HFF-Myc (cell line): ENCODE data around the gene NEK6.

Source experiments
- DNase-seq: peaks from one replicate; pipeline ENCODE4 v3.0.0-alpha.2; 2011; ENCODE audit warnings: low read depth; ENCODE audit errors: extremely low read depth
- H3K4me3 ChIP-seq: replicated peaks from 2 replicates; pipeline ENCODE4 v1.5.1; 2011; ENCODE audit warnings: low read depth, mild to moderate bottlenecking, control low read depth, low read length
- TF ChIP-seq, protein P1 (sequence below): IDR thresholded peaks from 2 replicates; pipeline ENCODE4 v1.5.1; 2012; ENCODE audit warnings: mild to moderate bottlenecking, low read depth, low read length, control low read depth; ENCODE audit errors: missing control alignments

The NEK6 gene

GRCh38 chr9:124348831-124349230 is 91.1 kb downstream of the NEK6 start:
- TF ChIP-seq, protein P1, sequence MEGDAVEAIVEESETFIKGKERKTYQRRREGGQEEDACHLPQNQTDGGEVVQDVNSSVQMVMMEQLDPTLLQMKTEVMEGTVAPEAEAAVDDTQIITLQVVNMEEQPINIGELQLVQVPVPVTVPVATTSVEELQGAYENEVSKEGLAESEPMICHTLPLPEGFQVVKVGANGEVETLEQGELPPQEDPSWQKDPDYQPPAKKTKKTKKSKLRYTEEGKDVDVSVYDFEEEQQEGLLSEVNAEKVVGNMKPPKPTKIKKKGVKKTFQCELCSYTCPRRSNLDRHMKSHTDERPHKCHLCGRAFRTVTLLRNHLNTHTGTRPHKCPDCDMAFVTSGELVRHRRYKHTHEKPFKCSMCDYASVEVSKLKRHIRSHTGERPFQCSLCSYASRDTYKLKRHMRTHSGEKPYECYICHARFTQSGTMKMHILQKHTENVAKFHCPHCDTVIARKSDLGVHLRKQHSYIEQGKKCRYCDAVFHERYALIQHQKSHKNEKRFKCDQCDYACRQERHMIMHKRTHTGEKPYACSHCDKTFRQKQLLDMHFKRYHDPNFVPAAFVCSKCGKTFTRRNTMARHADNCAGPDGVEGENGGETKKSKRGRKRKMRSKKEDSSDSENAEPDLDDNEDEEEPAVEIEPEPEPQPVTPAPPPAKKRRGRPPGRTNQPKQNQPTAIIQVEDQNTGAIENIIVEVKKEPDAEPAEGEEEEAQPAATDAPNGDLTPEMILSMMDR = no peak
- no peak for DNase-seq
- H3K4me3 ChIP-seq = no peak overlapping the region

DNA sequence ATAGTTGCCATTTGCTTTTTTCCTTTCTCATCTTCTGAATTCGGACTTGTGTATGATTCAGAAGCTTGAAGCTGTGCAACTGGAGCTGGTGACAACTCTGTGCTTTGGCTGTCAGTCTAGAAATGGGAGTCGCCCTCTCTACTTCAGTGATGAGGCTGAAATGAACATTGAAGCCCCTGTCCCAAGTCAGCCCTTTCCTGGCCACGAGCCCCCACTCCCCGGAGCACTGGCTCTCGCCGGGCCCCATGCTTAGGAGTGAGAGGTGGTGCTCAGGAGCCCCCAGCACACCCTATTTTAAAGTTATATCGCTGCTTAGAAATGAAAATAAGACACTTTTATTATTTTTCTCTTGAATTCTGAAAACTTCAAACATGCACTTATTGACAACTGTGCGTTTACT is 91.5 kb downstream of the NEK6 start:
- no peak overlapping the region for H3K4me3 ChIP-seq
- TF ChIP-seq, protein P1 = no peak
- no peak for DNase-seq

- DNase-seq = no peak
- H3K4me3 ChIP-seq = no peak overlapping the region
- TF ChIP-seq, protein P1 = no peak
Measured at GRCh38 chr9:124349675-124350493, 92.1 kb downstream of the NEK6 start.

DNA sequence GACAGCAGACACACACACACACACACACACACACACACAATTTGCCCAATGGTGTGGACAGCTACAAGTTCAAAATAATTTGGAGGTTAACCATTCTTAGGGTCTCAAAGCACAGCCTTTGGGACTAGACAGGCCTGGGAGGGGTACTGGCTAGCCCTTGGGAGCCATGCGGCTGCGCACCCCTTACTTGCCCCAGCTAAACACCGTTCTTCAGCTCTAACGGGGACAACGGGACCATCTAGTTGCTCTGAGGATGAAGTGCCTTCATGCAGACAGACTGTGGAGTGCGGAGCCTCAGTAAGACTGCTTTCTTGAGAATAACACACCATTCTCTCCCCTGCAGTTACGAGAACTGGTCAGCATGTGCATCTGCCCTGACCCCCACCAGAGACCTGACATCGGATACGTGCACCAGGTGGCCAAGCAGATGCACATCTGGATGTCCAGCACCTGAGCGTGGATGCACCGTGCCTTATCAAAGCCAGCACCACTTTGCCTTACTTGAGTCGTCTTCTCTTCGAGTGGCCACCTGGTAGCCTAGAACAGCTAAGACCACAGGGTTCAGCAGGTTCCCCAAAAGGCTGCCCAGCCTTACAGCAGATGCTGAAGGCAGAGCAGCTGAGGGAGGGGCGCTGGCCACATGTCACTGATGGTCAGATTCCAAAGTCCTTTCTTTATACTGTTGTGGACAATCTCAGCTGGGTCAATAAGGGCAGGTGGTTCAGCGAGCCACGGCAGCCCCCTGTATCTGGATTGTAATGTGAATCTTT is 92.9 kb downstream of the NEK6 start:
- DNase-seq = no peak
- TF ChIP-seq, protein P1 = no peak
- no peak overlapping the region for H3K4me3 ChIP-seq

GRCh38 chr9:124351672-124352468 is 94.1 kb downstream of the NEK6 start:
- H3K4me3 ChIP-seq = no peak overlapping the region
- TF ChIP-seq, protein P1 = no peak
- DNase-seq = no peak

GRCh38 chr9:124352616-124353015 is 94.9 kb downstream of the NEK6 start:
- no peak for DNase-seq
- H3K4me3 ChIP-seq = no peak overlapping the region
- TF ChIP-seq, protein P1 = no peak
